ENCODE results near the gene USP40. TPM values are rescaled to one million over a fixed set of nuclear protein-coding genes. Genes with fewer than 3 reads are reported as not detected.

USP40 gene
- total and polyA plus RNA-seq, 2 of the 8 experiments (the other 6 are each of a cell fraction or from before 2014, with no cell fraction given), result 12.0 to 15.7 TPM

GRCh38 chr2:233544200-233544610, 22.4 kb downstream of the USP40 start:
- H3K18ac ChIP-seq (ENCODE audit: extremely low read depth, low read length), result no peak overlapping the region
- no peak overlapping the region for H2BK12ac ChIP-seq (ENCODE audit: low read depth, low read length)
- no peak overlapping the region for H2AFZ ChIP-seq (ENCODE audit: low read length)
- H3K4me2 ChIP-seq (ENCODE audit: insufficient read depth in 1 of 2, low read depth in 2 of 2, low read length in 2 of 2), result no peak overlapping the region
- no peak overlapping the region for H4K91ac ChIP-seq (replicated peaks; ENCODE audit: insufficient read length, low read length)
- no peak overlapping the region for H3K4me3 ChIP-seq (ENCODE audit: extremely low read depth in 1 of 4, insufficient read depth in 2 of 4, low read depth in 3 of 4, low read length in 4 of 4)
- no peak overlapping the region for H3K23ac ChIP-seq (ENCODE audit: insufficient read length)
- no peak overlapping the region for H2BK5ac ChIP-seq (ENCODE audit: low read depth, low read length)
- no peak overlapping the region for H3K14ac ChIP-seq (ENCODE audit: insufficient read length)
- no peak overlapping the region for H3K56ac ChIP-seq (replicated peaks; ENCODE audit: insufficient read length, low read depth, low read length)
- 100% methylated on average over 5 of the region's 5 CpGs; no CpG with 5 or more reads in 1 of the 2 experiments for WGBS, 2 experiments (ENCODE audit: extremely low coverage in 1 of 2, insufficient coverage in 1 of 2, insufficient read length in 1 of 2, insufficient replicate concordance in 2 of 2, low coverage in 1 of 2, low lambda C conversion rate in 2 of 2, missing lambda C conversion rate in 1 of 2)
- H3K9me3 ChIP-seq (ENCODE audit: insufficient read depth in 2 of 2, low read depth in 1 of 2, low read length in 1 of 2), result no peaks in the 10 kb centered on the region
- H3K36me3 ChIP-seq (ENCODE audit: control insufficient read depth in 2 of 4, insufficient read depth in 4 of 4, low read length in 3 of 4), result no peaks in the 10 kb centered on the region
- H4K8ac ChIP-seq (ENCODE audit: extremely low read depth, insufficient read depth, low read length), result no peak overlapping the region
- CTCF ChIA-PET (ENCODE audit: partially characterized antibody), result no interaction called here
- DNase-seq (ENCODE audit: low read depth in 1 of 2, low spot score in 2 of 2) (no peak), FAIRE-seq (no peak)
- no peak for TF ChIP-seq RAD21 (IDR thresholded peaks at IDR 0.05 in 1 of 2, conservative IDR thresholded peaks at IDR 0.05 in 1 of 2; ENCODE audit: low read depth in 2 of 2, low read length in 2 of 2)
- no peak for TF ChIP-seq RNF2 (IDR thresholded peaks at IDR 0.05; ENCODE audit: borderline replicate concordance, low read depth, low read length, missing control alignments, poor library complexity, severe bottlenecking)
- TF ChIP-seq JUN (IDR thresholded peaks at IDR 0.05; ENCODE audit: low read depth, low read length), result no peak
- TF ChIP-seq TCF12 (IDR thresholded peaks at IDR 0.05; ENCODE audit: low read depth, low read length), result no peak
- no peak for TF ChIP-seq JUND (IDR thresholded peaks at IDR 0.05; ENCODE audit: low read length)
- no peak for TF ChIP-seq SP2 (IDR thresholded peaks at IDR 0.05; ENCODE audit: low read length)
- TF ChIP-seq, protein P1, sequence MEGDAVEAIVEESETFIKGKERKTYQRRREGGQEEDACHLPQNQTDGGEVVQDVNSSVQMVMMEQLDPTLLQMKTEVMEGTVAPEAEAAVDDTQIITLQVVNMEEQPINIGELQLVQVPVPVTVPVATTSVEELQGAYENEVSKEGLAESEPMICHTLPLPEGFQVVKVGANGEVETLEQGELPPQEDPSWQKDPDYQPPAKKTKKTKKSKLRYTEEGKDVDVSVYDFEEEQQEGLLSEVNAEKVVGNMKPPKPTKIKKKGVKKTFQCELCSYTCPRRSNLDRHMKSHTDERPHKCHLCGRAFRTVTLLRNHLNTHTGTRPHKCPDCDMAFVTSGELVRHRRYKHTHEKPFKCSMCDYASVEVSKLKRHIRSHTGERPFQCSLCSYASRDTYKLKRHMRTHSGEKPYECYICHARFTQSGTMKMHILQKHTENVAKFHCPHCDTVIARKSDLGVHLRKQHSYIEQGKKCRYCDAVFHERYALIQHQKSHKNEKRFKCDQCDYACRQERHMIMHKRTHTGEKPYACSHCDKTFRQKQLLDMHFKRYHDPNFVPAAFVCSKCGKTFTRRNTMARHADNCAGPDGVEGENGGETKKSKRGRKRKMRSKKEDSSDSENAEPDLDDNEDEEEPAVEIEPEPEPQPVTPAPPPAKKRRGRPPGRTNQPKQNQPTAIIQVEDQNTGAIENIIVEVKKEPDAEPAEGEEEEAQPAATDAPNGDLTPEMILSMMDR (IDR thresholded peaks at IDR 0.05; ENCODE audit: control extremely low read depth in 1 of 3, insufficient read depth in 1 of 3, low read depth in 1 of 3, low read length in 3 of 3), result no peak
- no peak for TF ChIP-seq MAFK (IDR thresholded peaks at IDR 0.05; ENCODE audit: low read depth, low read length)
- no peak for TF ChIP-seq KDM5A (IDR thresholded peaks at IDR 0.05; ENCODE audit: low read length)
- no peak for TF ChIP-seq NANOG (IDR thresholded peaks at IDR 0.05; ENCODE audit: insufficient read depth, low read depth, low read length, poor library complexity, severe bottlenecking)
- no peak for TF ChIP-seq HDAC6 (IDR thresholded peaks at IDR 0.05; ENCODE audit: low read depth, low read length)
- H4K20me1 ChIP-seq (replicated peaks in 1 of 2; ENCODE audit: control insufficient read depth in 1 of 2, insufficient read depth in 2 of 2, low read length in 2 of 2), result no peaks in the 10 kb centered on the region
- H2BK120ac ChIP-seq (replicated peaks; ENCODE audit: low read depth, low read length), result no peak overlapping the region
- no peaks in the 10 kb centered on the region for H3K79me2 ChIP-seq (ENCODE audit: control insufficient read depth in 1 of 2, insufficient read depth in 2 of 2, low read length in 2 of 2)
- no peak overlapping the region for H2BK15ac ChIP-seq (ENCODE audit: low read length)
- no peaks in the 10 kb centered on the region for H3K79me1 ChIP-seq (ENCODE audit: low read depth, low read length)
- no peaks in the 10 kb centered on the region for H3K23me2 ChIP-seq (ENCODE audit: low read depth, low read length)
- H3K27me3 ChIP-seq (replicated peaks in 1 of 4; ENCODE audit: control insufficient read depth in 3 of 4, extremely low read depth in 1 of 4, insufficient read depth in 3 of 4, low read length in 3 of 4), result no peaks in the 10 kb centered on the region
- no peak overlapping the region for H3K4ac ChIP-seq (replicated peaks; ENCODE audit: insufficient read length, low read depth, low read length)
- H2BK20ac ChIP-seq (ENCODE audit: low read length), result no peak overlapping the region
- POLR2A ChIA-PET (ENCODE audit: partially characterized antibody), result no interaction called here
- no peak overlapping the region for H3K27ac ChIP-seq (ENCODE audit: low read depth, low read length)
- no peak overlapping the region for H4K5ac ChIP-seq (ENCODE audit: insufficient read length, low read depth, low read length)
- no peak overlapping the region for H3K9ac ChIP-seq (replicated peaks in 1 of 4; ENCODE audit: extremely low read depth in 1 of 4, low read depth in 3 of 4, low read length in 3 of 4)
- peaks cover 0 to 3% (median 0%) of the 10 kb centered on the region in 4 experiments; a peak in 2 of 7 replicates for H3K4me1 ChIP-seq (replicated peaks in 1 of 4; ENCODE audit: control insufficient read depth in 3 of 4, insufficient read depth in 4 of 4, low read length in 3 of 4)
- no peak overlapping the region for H2AK5ac ChIP-seq (ENCODE audit: low read depth, low read length)
